ENCODE results near the gene GABRB2.

Gene GABRB2

GRCh38 chr5:161546095-161546469 lies 443 bp downstream of the GABRB2 start:
- WGBS (ENCODE audit: extremely low coverage, insufficient coverage, low lambda C conversion rate) = no CpG with 5 or more reads among the region's 8 CpGs

GRCh38 chr5:161545344-161546094 lies 1.0 kb downstream of the GABRB2 start:
- no peak overlapping the region for H4K8ac ChIP-seq (ENCODE audit: low read depth, low read length)
- no CpG with 5 or more reads among the region's 8 CpGs for WGBS (ENCODE audit: extremely low coverage, insufficient coverage, low lambda C conversion rate)
- no peak overlapping the region for H3K23ac ChIP-seq (ENCODE audit: low read length)
- H3K4ac ChIP-seq (ENCODE audit: low read depth, low read length) = no peak overlapping the region
- H3K9ac ChIP-seq (ENCODE audit: low read length) = peak overlapping the region; percentile 64
- no peaks in the 10 kb centered on the region for H3K79me2 ChIP-seq (ENCODE audit: control insufficient read depth, insufficient read depth, low read length)
- H2BK5ac ChIP-seq (ENCODE audit: low read length) = no peak overlapping the region
- H2BK120ac ChIP-seq (ENCODE audit: low read depth, low read length) = no peak overlapping the region
- no peaks in the 10 kb centered on the region for H3K27me3 ChIP-seq (ENCODE audit: insufficient read depth, low read length, poor library complexity)
- peak overlapping the region; percentile 71 for H3K56ac ChIP-seq (ENCODE audit: low read length)
- H2BK15ac ChIP-seq (replicated peaks; ENCODE audit: low read depth) = no peak overlapping the region
- no peak overlapping the region for H2AK5ac ChIP-seq (ENCODE audit: low read length)
- H3K79me1 ChIP-seq (ENCODE audit: low read length) = no peaks in the 10 kb centered on the region
- H3K4me2 ChIP-seq (ENCODE audit: low read length) = peak overlapping the region; percentile 60
- DNase-seq = peak; percentile 18
- H3K36me3 ChIP-seq (ENCODE audit: control insufficient read depth, insufficient read depth, low read length) = no peaks in the 10 kb centered on the region
- no peak overlapping the region for H4K5ac ChIP-seq (ENCODE audit: low read length)
- peaks cover 8% of the 10 kb centered on the region for H3K4me1 ChIP-seq (ENCODE audit: control insufficient read depth, low read depth, low read length)
- no peak overlapping the region for H3K18ac ChIP-seq (ENCODE audit: low read length)
- no peak overlapping the region for H3K27ac ChIP-seq (ENCODE audit: low read depth, low read length)
- H3K4me3 ChIP-seq (ENCODE audit: low read length) = peak overlapping the region; percentile 62

More at GRCh38 chr5:161546095-161546469, 443 bp downstream of the GABRB2 start:
- H3K18ac ChIP-seq (ENCODE audit: low read length) = no peak overlapping the region
- no peak overlapping the region for H2BK5ac ChIP-seq (ENCODE audit: low read length)
- H3K56ac ChIP-seq (ENCODE audit: low read length) = peak overlapping the region; percentile 61
- no peak overlapping the region for H3K27ac ChIP-seq (ENCODE audit: low read depth, low read length)
- peak overlapping the region; percentile 60 for H3K4me2 ChIP-seq (ENCODE audit: low read length)
- peak overlapping the region; percentile 64 for H3K9ac ChIP-seq (ENCODE audit: low read length)
- H3K23ac ChIP-seq (ENCODE audit: low read length) = no peak overlapping the region
- peak overlapping the region; percentile 62 for H3K4me3 ChIP-seq (ENCODE audit: low read length)
- no peak for DNase-seq
- no peak overlapping the region for H2BK120ac ChIP-seq (ENCODE audit: low read depth, low read length)
- H3K36me3 ChIP-seq (ENCODE audit: control insufficient read depth, insufficient read depth, low read length) = no peaks in the 10 kb centered on the region
- no peaks in the 10 kb centered on the region for H3K79me2 ChIP-seq (ENCODE audit: control insufficient read depth, insufficient read depth, low read length)
- H3K4ac ChIP-seq (ENCODE audit: low read depth, low read length) = no peak overlapping the region
- H3K79me1 ChIP-seq (ENCODE audit: low read length) = no peaks in the 10 kb centered on the region
- no peak overlapping the region for H2AK5ac ChIP-seq (ENCODE audit: low read length)
- H4K8ac ChIP-seq (ENCODE audit: low read depth, low read length) = no peak overlapping the region
- peaks cover 8% of the 10 kb centered on the region for H3K4me1 ChIP-seq (ENCODE audit: control insufficient read depth, low read depth, low read length)
- no peaks in the 10 kb centered on the region for H3K27me3 ChIP-seq (ENCODE audit: insufficient read depth, low read length, poor library complexity)
- H4K5ac ChIP-seq (ENCODE audit: low read length) = no peak overlapping the region
- H2BK15ac ChIP-seq (replicated peaks; ENCODE audit: low read depth) = no peak overlapping the region

GRCh38 chr5:161544350-161544765 lies 2.2 kb downstream of the GABRB2 start:
- Histone ChIP-seq H3K23ac (ENCODE audit: low read length) (no peak overlapping the region), H3K4me2 (ENCODE audit: low read length) (no peak overlapping the region), H3K18ac (ENCODE audit: low read length) (no peak overlapping the region), H3K9ac (ENCODE audit: low read length) (peak overlapping the region; percentile 40), H3K4me1 (ENCODE audit: control insufficient read depth, low read depth, low read length) (peaks cover 8% of the 10 kb centered on the region), H3K4me3 (ENCODE audit: low read length) (no peak overlapping the region), H4K5ac (ENCODE audit: low read length) (no peak overlapping the region), H2BK15ac (replicated peaks; ENCODE audit: low read depth) (no peak overlapping the region), H3K27me3 (ENCODE audit: insufficient read depth, low read length, poor library complexity) (no peaks in the 10 kb centered on the region), H2BK120ac (ENCODE audit: low read depth, low read length) (no peak overlapping the region), H3K27ac (ENCODE audit: low read depth, low read length) (no peak overlapping the region), H3K79me2 (ENCODE audit: control insufficient read depth, insufficient read depth, low read length) (no peaks in the 10 kb centered on the region), H2BK5ac (ENCODE audit: low read length) (peak overlapping the region; percentile 29), H3K56ac (ENCODE audit: low read length) (peak overlapping the region; percentile 71), H3K36me3 (ENCODE audit: control insufficient read depth, insufficient read depth, low read length) (no peaks in the 10 kb centered on the region), H4K8ac (ENCODE audit: low read depth, low read length) (no peak overlapping the region), H2AK5ac (ENCODE audit: low read length) (no peak overlapping the region), H3K4ac (ENCODE audit: low read depth, low read length) (no peak overlapping the region), H3K79me1 (ENCODE audit: low read length) (no peaks in the 10 kb centered on the region)
- DNase-seq = peak; percentile 83
- WGBS (ENCODE audit: extremely low coverage, insufficient coverage, low lambda C conversion rate) = no CpG with 5 or more reads among the region's 7 CpGs

GRCh38 chr5:161539016-161539415 lies 7.5 kb downstream of the GABRB2 start:
- H3K4me3 ChIP-seq (ENCODE audit: low read length) = no peak overlapping the region
- H4K8ac ChIP-seq (ENCODE audit: low read depth, low read length) = no peak overlapping the region
- no peak overlapping the region for H2BK5ac ChIP-seq (ENCODE audit: low read length)
- DNase-seq = peak; percentile 3
- no peak overlapping the region for H3K23ac ChIP-seq (ENCODE audit: low read length)
- no peak overlapping the region for H3K4ac ChIP-seq (ENCODE audit: low read depth, low read length)
- H3K56ac ChIP-seq (ENCODE audit: low read length) = no peak overlapping the region
- no peaks in the 10 kb centered on the region for H3K79me2 ChIP-seq (ENCODE audit: control insufficient read depth, insufficient read depth, low read length)
- H3K4me2 ChIP-seq (ENCODE audit: low read length) = no peak overlapping the region
- no peak overlapping the region for H4K5ac ChIP-seq (ENCODE audit: low read length)
- H2BK15ac ChIP-seq (replicated peaks; ENCODE audit: low read depth) = no peak overlapping the region
- WGBS (ENCODE audit: extremely low coverage, insufficient coverage, low lambda C conversion rate) = no CpG with 5 or more reads among the region's 1 CpG
- H3K9ac ChIP-seq (ENCODE audit: low read length) = no peak overlapping the region
- H3K4me1 ChIP-seq (ENCODE audit: control insufficient read depth, low read depth, low read length) = no peaks in the 10 kb centered on the region
- no peaks in the 10 kb centered on the region for H3K27me3 ChIP-seq (ENCODE audit: insufficient read depth, low read length, poor library complexity)
- H2BK120ac ChIP-seq (ENCODE audit: low read depth, low read length) = no peak overlapping the region
- H3K27ac ChIP-seq (ENCODE audit: low read depth, low read length) = no peak overlapping the region
- H3K18ac ChIP-seq (ENCODE audit: low read length) = no peak overlapping the region
- no peaks in the 10 kb centered on the region for H3K36me3 ChIP-seq (ENCODE audit: control insufficient read depth, insufficient read depth, low read length)
- H3K79me1 ChIP-seq (ENCODE audit: low read length) = no peaks in the 10 kb centered on the region
- no peak overlapping the region for H2AK5ac ChIP-seq (ENCODE audit: low read length)

GRCh38 chr5:161535762-161536161 lies 10.8 kb downstream of the GABRB2 start:
- WGBS (ENCODE audit: extremely low coverage, insufficient coverage, low lambda C conversion rate) = no CpG with 5 or more reads among the region's 2 CpGs

GRCh38 chr5:161530700-161531099 lies 15.8 kb downstream of the GABRB2 start:
- no peak overlapping the region for H4K5ac ChIP-seq (ENCODE audit: low read length)
- no peak overlapping the region for H3K18ac ChIP-seq (ENCODE audit: low read length)
- H3K36me3 ChIP-seq (ENCODE audit: control insufficient read depth, insufficient read depth, low read length) = no peaks in the 10 kb centered on the region
- H3K27ac ChIP-seq (ENCODE audit: low read depth, low read length) = no peak overlapping the region
- no peak overlapping the region for H3K4me2 ChIP-seq (ENCODE audit: low read length)
- H4K8ac ChIP-seq (ENCODE audit: low read depth, low read length) = no peak overlapping the region
- no CpG with 5 or more reads among the region's 2 CpGs for WGBS (ENCODE audit: extremely low coverage, insufficient coverage, low lambda C conversion rate)
- H3K27me3 ChIP-seq (ENCODE audit: insufficient read depth, low read length, poor library complexity) = no peaks in the 10 kb centered on the region
- H2AK5ac ChIP-seq (ENCODE audit: low read length) = no peak overlapping the region
- H3K79me2 ChIP-seq (ENCODE audit: control insufficient read depth, insufficient read depth, low read length) = no peaks in the 10 kb centered on the region
- H3K4me3 ChIP-seq (ENCODE audit: low read length) = no peak overlapping the region
- no peak overlapping the region for H3K9ac ChIP-seq (ENCODE audit: low read length)
- DNase-seq = no peak
- H3K4ac ChIP-seq (ENCODE audit: low read depth, low read length) = no peak overlapping the region
- no peak overlapping the region for H3K23ac ChIP-seq (ENCODE audit: low read length)
- no peak overlapping the region for H2BK5ac ChIP-seq (ENCODE audit: low read length)
- H2BK120ac ChIP-seq (ENCODE audit: low read depth, low read length) = no peak overlapping the region
- no peak overlapping the region for H3K56ac ChIP-seq (ENCODE audit: low read length)
- H2BK15ac ChIP-seq (replicated peaks; ENCODE audit: low read depth) = no peak overlapping the region
- H3K79me1 ChIP-seq (ENCODE audit: low read length) = no peaks in the 10 kb centered on the region
- H3K4me1 ChIP-seq (ENCODE audit: control insufficient read depth, low read depth, low read length) = no peaks in the 10 kb centered on the region

More at GRCh38 chr5:161535762-161536161, 10.8 kb downstream of the GABRB2 start:
- peak; percentile 49 for DNase-seq
- no peak overlapping the region for H2BK15ac ChIP-seq (replicated peaks; ENCODE audit: low read depth)
- no peaks in the 10 kb centered on the region for H3K79me2 ChIP-seq (ENCODE audit: control insufficient read depth, insufficient read depth, low read length)
- H2BK120ac ChIP-seq (ENCODE audit: low read depth, low read length) = no peak overlapping the region
- H3K4me2 ChIP-seq (ENCODE audit: low read length) = no peak overlapping the region
- no peaks in the 10 kb centered on the region for H3K4me1 ChIP-seq (ENCODE audit: control insufficient read depth, low read depth, low read length)
- no peak overlapping the region for H2AK5ac ChIP-seq (ENCODE audit: low read length)
- no peak overlapping the region for H4K5ac ChIP-seq (ENCODE audit: low read length)
- H3K4ac ChIP-seq (ENCODE audit: low read depth, low read length) = no peak overlapping the region
- no peak overlapping the region for H2BK5ac ChIP-seq (ENCODE audit: low read length)
- H3K27me3 ChIP-seq (ENCODE audit: insufficient read depth, low read length, poor library complexity) = no peaks in the 10 kb centered on the region
- no peak overlapping the region for H3K23ac ChIP-seq (ENCODE audit: low read length)
- no peak overlapping the region for H3K56ac ChIP-seq (ENCODE audit: low read length)
- no peaks in the 10 kb centered on the region for H3K36me3 ChIP-seq (ENCODE audit: control insufficient read depth, insufficient read depth, low read length)
- no peaks in the 10 kb centered on the region for H3K79me1 ChIP-seq (ENCODE audit: low read length)
- H3K9ac ChIP-seq (ENCODE audit: low read length) = no peak overlapping the region
- H3K18ac ChIP-seq (ENCODE audit: low read length) = no peak overlapping the region
- H3K4me3 ChIP-seq (ENCODE audit: low read length) = no peak overlapping the region
- H3K27ac ChIP-seq (ENCODE audit: low read depth, low read length) = no peak overlapping the region
- H4K8ac ChIP-seq (ENCODE audit: low read depth, low read length) = no peak overlapping the region
